Epithelial cell of proximal tubule (primary cell): Measurements from ENCODE around the gene ZFP36L2. TPM values are rescaled to one million over a fixed set of nuclear protein-coding genes. Genes with fewer than 3 reads are reported as not detected.
A peak's percentile ranks its signal among the peaks of the same experiment; 100 is the strongest.

Experiments used
- DNase-seq: peaks from one replicate; pipeline ENCODE4 v3.0.0-alpha.2; 2011; ENCODE audit warnings: low read depth
- H3K4me3 ChIP-seq: 2 replicates; pipeline ENCODE4 v1.5.1; 2011; ENCODE audit warnings: low read depth, mild to moderate bottlenecking, low read length
- total RNA-seq: library from RNA; depleted of rRNA; stranded (reverse); fragments of >200 nt; gene quantifications from 2 replicates; pipeline ENCODE4 v1.2.3, GENCODE V29; 2015
- TF ChIP-seq, protein P1 (sequence below): conservative IDR thresholded peaks from 2 replicates; pipeline ENCODE4 v1.5.1; 2012; ENCODE audit warnings: low read depth, mild to moderate bottlenecking, low read length

The ZFP36L2 gene
- total RNA-seq, 1 donor from 2014 or later, result 10.5 TPM

- TF ChIP-seq, protein P1, sequence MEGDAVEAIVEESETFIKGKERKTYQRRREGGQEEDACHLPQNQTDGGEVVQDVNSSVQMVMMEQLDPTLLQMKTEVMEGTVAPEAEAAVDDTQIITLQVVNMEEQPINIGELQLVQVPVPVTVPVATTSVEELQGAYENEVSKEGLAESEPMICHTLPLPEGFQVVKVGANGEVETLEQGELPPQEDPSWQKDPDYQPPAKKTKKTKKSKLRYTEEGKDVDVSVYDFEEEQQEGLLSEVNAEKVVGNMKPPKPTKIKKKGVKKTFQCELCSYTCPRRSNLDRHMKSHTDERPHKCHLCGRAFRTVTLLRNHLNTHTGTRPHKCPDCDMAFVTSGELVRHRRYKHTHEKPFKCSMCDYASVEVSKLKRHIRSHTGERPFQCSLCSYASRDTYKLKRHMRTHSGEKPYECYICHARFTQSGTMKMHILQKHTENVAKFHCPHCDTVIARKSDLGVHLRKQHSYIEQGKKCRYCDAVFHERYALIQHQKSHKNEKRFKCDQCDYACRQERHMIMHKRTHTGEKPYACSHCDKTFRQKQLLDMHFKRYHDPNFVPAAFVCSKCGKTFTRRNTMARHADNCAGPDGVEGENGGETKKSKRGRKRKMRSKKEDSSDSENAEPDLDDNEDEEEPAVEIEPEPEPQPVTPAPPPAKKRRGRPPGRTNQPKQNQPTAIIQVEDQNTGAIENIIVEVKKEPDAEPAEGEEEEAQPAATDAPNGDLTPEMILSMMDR, result no peak
- no peak overlapping the region for H3K4me3 ChIP-seq
- DNase-seq, result no peak
These were observed 12.4 kb upstream of the ZFP36L2 start for GRCh38 chr2:43238813-43239212.

DNA sequence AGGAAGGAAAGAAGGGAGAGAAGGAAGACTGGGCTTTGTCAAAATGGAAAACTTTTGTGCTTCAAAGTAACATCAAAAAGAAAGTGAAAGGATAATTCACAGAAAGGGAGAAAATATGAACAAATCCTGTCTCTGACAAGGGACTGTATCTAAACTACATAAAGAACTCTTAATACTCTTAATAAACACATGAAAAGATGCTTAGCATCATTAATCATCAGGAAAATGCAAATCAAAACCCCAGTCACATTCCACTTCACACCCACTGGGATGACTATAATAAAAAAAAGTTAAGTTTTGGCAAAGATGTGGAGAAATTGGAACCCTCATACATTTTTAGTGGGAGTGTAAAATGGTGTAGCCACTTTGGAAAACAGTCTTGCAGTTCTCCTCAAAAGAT lies 11.8 kb upstream of the ZFP36L2 start:
- TF ChIP-seq, protein P1, result no peak
- no peak overlapping the region for H3K4me3 ChIP-seq
- no peak for DNase-seq

- TF ChIP-seq, protein P1, result no peak
- DNase-seq, result no peak
- H3K4me3 ChIP-seq, result no peak overlapping the region
These were observed 7.1 kb upstream of the ZFP36L2 start for GRCh38 chr2:43233218-43234212.

- H3K4me3 ChIP-seq, result no peak overlapping the region
- TF ChIP-seq, protein P1, result no peak
- DNase-seq, result no peak
These were observed 4.8 kb upstream of the ZFP36L2 start for GRCh38 chr2:43230951-43231827.

DNA sequence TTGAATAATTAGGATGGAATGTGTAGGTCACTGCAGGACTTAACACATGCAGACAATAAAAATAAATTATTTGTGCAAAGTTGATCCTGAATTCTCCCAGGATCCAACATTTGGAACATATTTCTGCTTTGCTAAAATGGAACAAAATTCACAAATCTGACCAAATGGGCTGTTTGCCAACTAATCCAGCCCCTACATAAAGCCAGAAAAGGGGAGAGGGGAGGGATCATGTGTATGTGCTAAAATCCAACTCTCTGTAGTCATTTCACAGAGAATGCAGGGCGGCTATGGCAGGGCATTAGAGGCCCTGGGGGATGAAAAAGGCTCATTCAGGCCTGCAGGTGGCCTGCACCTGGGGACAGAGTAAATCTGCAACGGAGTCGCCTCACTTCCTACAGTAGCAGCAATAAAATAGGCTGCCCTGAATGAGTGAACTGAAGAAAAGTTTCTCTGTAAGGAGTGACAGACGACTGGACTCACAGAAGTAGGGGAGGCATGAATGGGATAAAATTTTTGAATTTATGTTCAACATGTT lies 4.0 kb upstream of the ZFP36L2 start:
- no peak for DNase-seq
- TF ChIP-seq, protein P1, result no peak
- no peak overlapping the region for H3K4me3 ChIP-seq

GRCh38 chr2:43228756-43229659 lies 2.6 kb upstream of the ZFP36L2 start:
- no peak for DNase-seq
- TF ChIP-seq, protein P1, result no peak
- peak overlapping the region; percentile 1 for H3K4me3 ChIP-seq
